ENCODE measurements around the gene SH3BP2.

SH3BP2 gene

DNA sequence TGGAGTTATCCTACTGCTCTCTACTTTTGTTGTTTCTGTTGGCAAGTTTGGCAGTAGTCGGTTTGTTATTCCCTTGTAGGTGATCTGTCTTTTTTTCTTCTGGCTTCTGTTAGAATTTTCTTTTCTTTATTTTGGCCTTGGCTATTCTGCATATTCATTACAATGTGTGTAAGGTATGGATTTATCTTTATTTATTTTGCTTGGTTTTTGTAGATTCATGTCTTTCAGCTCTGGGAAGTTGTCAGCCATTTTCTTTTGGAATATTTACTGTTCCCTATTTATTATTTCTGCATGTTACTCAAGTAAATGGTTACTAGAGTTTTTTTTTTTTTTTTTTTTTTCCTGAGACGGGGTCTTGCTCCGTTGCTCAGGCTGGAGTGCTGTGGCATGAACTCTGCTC lies 63.4 kb downstream of the SH3BP2 start:
- DNase-seq (ENCODE audit: low spot score) = no peak

DNA sequence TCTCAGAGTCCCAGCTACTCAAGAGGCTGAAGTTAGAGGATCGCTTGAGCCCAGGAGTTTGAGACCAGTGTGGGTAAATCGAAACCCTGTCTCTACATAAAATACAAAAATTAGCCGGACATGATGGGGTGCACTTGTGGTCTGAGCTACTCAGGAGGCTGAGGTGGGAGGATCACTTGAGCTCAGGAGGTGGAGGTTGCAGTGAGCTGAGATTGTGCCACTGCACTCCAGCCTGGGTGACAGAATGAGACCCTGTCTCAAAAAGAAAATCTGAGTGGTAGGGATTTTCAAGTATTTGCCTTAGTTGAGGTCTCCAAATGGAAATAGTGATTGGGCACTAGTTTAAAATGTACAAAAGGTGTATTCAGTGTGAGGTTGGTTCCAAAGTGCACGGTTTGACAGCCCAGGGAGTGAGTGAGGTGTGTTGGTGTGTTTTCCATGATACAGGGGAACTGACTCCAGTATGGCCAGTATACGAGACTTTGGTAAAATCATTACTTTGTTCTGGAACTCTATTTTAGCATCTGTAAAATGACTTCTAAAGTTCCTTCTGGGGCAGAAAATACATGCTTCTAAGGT lies 64.6 kb downstream of the SH3BP2 start:
- DNase-seq (ENCODE audit: low spot score) = no peak

DNA sequence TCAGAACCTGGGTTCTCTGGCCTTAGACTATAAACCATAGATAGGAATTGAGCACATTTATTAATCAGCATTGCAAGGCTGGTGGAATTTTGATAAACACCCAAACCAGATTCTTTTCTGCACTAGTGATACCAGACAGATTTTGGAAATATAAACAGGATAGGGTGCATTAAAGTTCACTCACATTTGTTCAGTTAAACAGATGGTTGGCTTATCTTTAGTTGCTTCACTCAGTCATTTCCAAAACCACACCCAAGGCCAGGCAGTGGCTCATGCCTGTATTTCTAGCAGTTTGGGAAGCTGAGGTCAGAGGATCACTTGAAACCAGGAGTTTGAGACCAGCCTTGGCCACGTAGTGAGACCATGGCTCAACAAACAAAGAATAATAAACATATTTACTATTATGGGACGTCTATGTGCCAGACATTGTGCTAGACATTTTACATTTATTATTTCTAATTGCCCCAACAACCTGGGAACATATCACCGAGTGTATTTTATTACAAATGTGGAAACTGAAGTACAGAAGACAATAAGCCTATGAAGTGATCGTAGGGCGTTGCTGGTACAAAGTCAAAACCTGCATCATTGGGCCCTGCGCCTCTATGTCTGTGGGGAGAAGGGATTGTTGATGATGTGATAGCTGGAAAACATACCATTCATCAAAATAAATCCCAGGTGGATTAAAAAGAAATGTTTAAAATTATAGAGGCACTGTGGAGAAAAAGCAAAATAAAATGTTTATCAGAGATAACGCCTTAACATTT lies 65.7 kb downstream of the SH3BP2 start:
- no peak for DNase-seq (ENCODE audit: low spot score)

GRCh38 chr4:2859514-2859913 lies 66.6 kb downstream of the SH3BP2 start:
- no peak for DNase-seq (ENCODE audit: low spot score)

DNA sequence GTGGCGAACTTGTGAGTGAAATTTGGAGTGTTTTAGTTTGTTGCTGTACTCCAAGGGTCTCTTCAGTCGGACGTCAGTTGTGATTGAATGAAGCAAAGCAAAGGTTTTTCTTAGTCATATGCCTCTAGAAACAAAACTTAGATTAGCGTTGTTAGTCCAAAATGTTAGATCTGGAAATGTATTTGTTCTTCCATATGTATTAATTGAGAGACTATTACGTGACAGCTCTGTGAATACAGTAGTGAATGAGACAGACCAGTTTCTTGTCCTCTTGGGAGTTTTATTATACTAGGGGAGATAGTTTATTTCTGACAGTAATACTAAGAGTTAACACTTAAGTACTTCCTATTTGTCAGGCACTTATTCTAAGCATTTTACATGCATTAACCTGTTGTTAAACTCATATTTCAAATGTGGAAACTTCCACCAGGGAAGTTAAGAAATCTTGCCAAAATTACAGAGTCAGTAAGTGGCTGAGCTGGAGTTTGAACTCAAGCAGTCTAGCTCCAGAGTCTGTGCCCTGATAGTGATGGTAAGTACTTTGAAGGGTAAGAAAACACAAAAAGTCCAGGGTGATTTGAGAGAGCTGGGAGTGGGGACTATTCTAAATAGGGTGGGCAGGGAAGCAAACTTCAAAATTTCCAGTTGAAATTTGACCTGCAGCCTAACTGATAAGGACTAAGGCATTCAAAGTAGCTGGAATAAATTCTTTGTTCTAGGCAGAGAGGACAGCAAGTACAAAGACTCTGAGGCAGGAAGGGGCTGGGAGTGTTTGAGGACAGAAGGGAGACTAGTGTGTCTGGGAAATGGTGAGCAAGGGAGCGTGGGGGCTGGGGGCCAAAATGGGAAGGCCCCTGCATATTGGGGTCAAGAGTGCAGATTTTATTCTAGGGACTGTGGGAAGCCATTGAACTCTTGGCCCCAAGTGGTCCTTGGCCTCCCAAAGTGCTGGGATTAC lies 67.8 kb downstream of the SH3BP2 start:
- DNase-seq (ENCODE audit: low spot score) = no peak

- no peak for DNase-seq (ENCODE audit: low spot score)
These were observed 68.9 kb downstream of the SH3BP2 start for GRCh38 chr4:2861631-2862436.

- DNase-seq (ENCODE audit: low spot score) = peak; percentile 96
These were observed 69.6 kb downstream of the SH3BP2 start for GRCh38 chr4:2862528-2862927.

- DNase-seq (ENCODE audit: low spot score) = no peak
These were observed 70.8 kb downstream of the SH3BP2 start for GRCh38 chr4:2863649-2864048.

- DNase-seq (ENCODE audit: low spot score) = no peak
These were observed 72.4 kb downstream of the SH3BP2 start for GRCh38 chr4:2865196-2865780.

GRCh38 chr4:2866160-2866861 lies 73.4 kb downstream of the SH3BP2 start:
- no peak for DNase-seq (ENCODE audit: low spot score)

DNA sequence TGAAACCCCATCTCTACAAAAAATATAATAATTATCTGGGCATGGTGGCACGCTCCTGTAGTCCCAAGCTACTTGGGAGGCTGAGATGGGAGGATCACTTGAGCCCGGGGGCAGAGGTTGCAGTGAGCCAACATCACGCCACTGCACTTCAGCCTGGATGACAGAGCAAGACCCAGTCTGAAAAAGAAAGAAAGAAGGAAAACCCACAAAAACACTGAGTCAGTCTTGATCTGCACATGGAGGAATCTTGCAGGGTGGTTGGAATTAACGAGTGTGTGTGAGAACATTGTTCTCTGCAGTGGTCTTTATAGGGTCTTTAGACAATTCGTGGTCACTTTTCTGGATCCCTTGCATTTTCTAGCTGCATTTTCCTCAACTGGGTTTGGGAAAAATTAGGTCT lies 74.0 kb downstream of the SH3BP2 start:
- DNase-seq (ENCODE audit: low spot score) = peak; percentile 40

DNA sequence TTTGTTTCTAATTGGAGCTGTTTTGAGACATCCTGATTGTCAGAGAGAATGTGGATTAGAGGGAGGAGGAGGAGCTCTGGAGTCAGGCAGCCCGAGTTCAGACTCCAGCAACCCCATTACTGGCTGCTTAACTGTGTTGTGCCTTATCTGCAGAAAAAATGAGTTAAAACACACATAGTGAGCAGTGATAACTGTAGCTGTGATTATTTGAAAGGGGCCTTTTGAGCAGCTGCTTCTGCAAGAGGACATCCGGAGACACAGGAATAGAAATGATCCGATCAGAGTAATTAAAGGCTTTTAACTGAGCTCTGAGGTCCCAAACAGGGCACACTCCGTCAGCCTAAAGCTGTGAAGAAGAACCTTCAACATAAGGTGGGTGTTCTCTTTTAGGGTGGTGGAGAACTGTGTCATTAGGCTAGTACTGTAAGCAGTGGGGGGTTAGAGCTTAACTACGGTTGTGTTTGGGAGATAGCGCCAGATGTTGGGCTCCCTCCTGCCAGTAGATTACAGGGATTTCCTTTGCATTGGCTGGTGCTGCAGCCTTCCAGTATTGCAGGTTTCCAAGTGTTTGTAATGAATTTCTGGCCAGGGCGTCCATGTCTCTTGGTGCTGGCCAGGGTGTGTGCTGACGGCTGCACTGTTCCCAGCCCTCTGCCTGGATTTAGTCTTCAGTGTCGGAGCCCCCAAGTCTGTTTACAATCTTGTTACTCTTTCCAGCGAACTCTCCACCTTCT lies 75.0 kb downstream of the SH3BP2 start:
- DNase-seq (ENCODE audit: low spot score) = no peak

DNA sequence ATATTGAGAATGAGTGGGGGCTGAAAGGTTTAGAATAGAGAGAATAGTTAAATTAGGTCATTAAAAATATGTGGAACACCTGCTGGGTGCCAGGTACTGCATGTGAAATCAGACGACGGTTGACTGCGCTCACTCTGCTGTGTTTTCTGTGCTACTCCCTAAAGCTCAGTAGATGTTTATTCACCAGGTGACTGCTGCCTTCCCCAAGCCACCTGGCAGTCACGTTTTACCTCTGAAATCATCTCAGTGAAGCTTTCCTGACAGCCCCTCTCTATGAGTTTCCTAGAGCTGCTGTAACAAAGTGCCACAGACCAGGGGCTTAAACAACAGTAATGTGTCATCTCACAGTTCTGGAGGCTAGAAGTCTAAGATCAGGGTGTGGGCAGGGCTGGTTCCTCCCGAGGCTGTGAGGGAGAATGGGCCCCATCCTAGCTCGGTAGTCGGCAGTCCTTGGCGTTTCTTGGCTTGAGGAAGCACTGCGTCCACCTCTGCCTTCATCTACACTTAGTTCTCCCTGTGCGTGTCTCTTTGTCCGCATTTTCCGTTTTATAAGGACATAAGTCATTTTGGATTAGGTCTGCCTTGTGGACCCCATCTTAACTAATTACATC lies 76.1 kb downstream of the SH3BP2 start:
- peak; percentile 25 for DNase-seq (ENCODE audit: low spot score)

- DNase-seq (ENCODE audit: low spot score) = no peak
These were observed 76.8 kb downstream of the SH3BP2 start for GRCh38 chr4:2869659-2870058.

DNA sequence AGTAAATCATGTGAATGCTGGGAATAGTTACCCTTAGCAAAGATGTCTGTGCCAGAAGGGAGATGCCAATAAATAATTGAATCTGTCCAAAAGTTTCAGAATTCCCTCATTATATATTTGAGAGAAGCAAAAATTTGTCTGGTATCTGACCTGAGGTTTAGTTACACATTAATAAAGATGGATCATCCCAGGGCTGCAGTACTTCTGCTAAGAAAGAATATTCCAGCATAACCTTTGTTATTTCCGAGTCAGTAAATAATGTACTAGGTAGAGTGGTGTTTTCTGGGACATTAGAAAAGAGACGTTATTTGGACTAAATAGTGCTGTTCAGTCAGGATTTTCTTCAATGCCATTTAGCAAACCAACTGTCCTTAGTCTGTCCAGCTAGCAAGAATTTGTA lies 77.2 kb downstream of the SH3BP2 start:
- peak; percentile 23 for DNase-seq (ENCODE audit: low spot score)

GRCh38 chr4:2871466-2871865 lies 78.6 kb downstream of the SH3BP2 start:
- no peak for DNase-seq (ENCODE audit: low spot score)

- peak; percentile 26 for DNase-seq (ENCODE audit: low spot score)
These were observed 79.0 kb downstream of the SH3BP2 start for GRCh38 chr4:2871911-2872310.

DNA sequence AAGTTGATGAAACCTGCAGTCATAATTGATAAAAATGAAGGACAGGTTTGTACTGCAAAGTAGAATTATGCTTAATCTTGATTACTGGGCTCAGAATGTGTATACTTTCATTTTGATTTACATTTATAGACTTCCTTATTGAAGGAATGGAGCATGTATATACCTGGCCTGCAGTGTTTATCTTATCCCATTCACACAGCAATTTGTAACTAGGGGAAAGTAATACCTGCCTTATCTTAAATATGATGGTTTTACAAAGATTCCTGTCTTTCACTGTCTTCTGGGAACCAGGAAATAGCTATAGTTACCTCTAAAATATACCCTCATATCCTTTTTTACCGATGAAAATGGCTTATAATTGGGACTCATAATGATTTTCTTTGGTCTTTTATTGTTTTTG lies 80.4 kb downstream of the SH3BP2 start:
- DNase-seq (ENCODE audit: low spot score) = no peak

- no peak for DNase-seq (ENCODE audit: low spot score)
These were observed 82.0 kb downstream of the SH3BP2 start for GRCh38 chr4:2874861-2875260.

DNA sequence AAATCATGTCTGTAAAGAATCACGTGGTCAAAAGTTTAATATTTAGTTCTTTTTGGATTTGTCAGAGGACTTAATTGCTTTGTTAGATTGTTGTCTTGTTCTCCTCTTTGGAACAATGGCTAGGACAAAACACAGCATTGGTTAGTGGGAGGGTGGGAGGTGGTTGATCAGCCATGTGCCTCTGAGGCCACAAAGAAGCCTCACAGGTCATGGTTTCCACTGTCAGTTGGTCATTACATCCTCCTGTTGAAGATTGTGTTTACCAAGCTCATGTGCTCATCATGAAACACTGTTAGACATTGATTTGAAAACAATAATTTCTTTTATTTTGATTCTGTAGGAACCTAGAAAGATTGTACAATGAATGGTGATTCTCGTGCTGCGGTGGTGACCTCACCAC lies 82.7 kb downstream of the SH3BP2 start:
- no peak for DNase-seq (ENCODE audit: low spot score)
